Stimulated activated CD4-positive, alpha-beta T cell treated with anti-CD3 and anti-CD28 coated beads, Interleukin-2, amount 100 ng/mL, for 24 hours (primary cell): ENCODE data around the gene PTGIS.
"Not testable (repeated sequence)": the region's sequence is repeated elsewhere in the genome, so short reads cannot be mapped to it uniquely, and the experiment has no call there.

Source experiments
- DNase-seq, 2 donors: peaks; one replicate each; pipeline ENCODE4 v3.0.0-alpha.2; 2020

The PTGIS gene

DNA sequence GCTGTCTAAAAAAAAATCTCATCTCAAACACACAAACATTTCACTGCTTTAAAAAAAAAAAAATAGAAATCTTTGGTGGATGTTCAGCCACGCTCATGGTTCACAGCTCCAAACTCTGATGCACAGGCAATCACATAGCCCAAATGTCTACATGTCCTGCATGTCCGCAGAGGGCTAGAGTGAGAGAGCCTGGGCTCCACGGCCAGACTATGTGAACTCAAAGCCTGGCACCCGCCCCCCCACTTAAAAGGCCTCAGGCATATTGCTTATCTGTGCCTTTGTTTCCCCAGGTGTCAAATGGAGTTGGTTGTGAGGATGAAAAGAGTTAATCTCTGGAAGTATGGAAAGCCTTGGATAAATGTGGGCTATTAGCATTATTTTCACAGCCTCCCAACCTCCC is 10.5 kb upstream of the PTGIS start:
- no peak for DNase-seq

DNA sequence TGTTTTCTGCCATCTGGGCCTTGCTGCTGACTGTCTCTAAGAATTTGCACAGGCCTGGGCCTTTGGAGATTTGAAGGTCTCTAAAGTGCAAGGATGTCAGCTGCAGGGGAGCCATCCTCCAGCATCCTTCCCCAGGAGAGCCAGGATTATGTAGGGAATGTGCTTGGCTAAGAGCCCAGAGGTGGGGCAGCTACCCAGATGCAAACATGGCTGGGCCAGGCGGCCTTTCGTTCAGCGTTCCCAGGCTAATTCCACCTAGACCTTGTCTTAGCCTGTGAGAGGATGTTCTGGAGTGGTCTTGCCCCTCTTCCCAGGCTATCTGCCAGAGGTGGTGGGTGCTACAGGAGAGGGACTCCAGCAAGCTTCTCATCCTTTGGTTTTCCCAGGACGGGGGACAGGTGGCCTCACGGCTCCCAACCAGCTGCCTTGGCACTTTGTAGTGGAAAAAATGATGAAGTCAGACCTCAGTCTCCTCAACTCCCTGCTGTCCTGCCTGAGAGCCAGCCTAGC is 7.7 kb upstream of the PTGIS start:
- DNase-seq, result no peak

DNA sequence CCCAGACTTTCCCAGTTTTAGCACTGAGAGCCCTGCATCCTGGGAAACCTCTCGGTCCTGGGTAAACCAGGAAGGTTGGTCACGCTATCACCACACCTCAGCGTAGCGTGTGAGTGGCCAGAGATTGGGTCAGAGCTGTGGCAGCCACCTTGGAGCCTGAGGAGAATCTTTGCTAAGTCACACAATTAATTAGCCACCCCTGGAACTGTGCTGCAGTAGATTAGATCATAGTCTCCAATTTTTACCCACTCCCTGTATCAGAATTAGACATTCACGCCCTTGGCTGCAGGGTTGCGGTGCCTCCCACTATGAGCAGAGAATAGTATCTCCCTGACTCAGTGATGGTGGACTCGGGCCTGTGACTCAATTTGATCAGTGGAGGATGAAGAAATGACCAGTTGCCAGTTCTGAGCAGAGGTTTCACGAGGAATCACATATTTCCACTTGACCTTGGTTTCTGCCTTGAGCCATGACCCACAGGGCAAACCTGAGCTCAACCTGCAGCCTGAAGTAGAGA is 6.0 kb upstream of the PTGIS start:
- DNase-seq, result no peak

- no peak for DNase-seq
These were observed 4.9 kb upstream of the PTGIS start for GRCh38 chr20:49572857-49573256.

- DNase-seq, result no peak
These were observed 3.6 kb upstream of the PTGIS start for GRCh38 chr20:49571553-49571835.

GRCh38 chr20:49570828-49571552 is 3.1 kb upstream of the PTGIS start:
- DNase-seq, result no peak

DNA sequence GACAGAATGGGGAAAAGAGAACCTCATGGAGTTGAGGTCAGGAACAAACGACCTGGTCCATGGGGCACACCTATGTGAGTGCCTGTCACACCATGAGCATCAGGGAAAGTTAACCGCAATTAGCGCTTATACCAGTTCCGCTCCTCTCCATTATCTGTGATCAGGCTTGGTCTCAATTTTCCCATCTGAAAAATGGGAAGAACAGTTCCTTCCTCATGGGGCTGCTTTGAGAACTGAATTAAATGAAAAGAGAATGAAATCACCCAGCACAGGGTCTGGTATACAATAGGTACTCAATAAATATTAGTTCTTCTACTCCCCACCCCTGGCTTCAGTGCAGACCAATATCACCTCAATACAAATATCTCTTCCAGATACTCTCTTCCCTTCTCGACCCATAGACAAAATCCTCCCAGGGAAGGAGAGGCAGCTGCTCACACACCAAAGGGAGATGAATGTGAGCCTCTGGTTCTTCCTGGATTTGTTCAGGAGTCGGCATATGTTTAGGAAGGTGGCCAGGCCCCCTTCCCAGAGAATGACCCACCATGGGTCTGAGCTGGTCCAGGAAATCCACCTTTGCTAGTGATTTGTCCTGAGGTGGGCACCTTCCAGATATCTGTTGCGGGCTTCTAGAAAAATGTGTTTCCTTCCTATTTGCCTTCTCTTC is 2.4 kb upstream of the PTGIS start:
- DNase-seq, result no peak

DNA sequence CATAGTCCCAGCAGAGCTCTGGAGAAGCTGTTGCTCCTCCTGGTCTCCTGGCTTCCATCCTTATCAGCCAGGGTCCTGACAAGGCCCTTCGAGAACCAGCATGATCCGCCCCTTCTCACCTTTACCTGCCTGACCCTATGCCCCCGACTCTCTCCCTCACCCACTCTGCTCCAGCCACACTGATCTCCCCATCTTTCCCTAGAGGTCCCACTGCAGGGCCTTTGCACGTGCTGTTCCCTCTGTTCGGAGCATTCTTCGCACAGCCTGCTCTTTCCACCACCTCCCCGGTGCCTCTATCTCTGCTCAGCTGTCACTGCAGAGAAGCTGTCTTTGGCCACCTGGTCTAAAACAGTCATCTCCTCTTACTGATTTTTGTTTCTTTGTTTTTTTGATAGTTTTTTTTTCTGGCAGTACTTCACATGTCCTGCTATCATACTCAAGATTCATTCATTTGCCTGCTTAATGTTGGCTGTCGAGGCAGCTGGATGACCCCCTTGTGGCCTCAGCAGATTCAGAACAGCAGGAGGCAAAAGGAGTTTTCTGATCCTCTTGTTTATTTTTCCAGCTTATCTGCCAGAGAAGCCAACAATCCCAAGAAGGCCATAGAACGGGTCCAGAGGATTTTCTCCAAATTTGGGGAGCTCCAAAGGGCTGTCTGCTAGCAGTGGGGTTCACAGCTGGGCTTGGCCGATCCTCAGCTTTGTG is 1.6 kb upstream of the PTGIS start:
- no peak for DNase-seq

GRCh38 chr20:49568278-49569151 is 578 bp upstream of the PTGIS start:
- DNase-seq, result no peak

- no peak for DNase-seq
These were observed 1.3 kb downstream of the PTGIS start for GRCh38 chr20:49566401-49567364.

GRCh38 chr20:49564991-49565390 is 2.9 kb downstream of the PTGIS start:
- not testable (repeated sequence) for DNase-seq

DNA sequence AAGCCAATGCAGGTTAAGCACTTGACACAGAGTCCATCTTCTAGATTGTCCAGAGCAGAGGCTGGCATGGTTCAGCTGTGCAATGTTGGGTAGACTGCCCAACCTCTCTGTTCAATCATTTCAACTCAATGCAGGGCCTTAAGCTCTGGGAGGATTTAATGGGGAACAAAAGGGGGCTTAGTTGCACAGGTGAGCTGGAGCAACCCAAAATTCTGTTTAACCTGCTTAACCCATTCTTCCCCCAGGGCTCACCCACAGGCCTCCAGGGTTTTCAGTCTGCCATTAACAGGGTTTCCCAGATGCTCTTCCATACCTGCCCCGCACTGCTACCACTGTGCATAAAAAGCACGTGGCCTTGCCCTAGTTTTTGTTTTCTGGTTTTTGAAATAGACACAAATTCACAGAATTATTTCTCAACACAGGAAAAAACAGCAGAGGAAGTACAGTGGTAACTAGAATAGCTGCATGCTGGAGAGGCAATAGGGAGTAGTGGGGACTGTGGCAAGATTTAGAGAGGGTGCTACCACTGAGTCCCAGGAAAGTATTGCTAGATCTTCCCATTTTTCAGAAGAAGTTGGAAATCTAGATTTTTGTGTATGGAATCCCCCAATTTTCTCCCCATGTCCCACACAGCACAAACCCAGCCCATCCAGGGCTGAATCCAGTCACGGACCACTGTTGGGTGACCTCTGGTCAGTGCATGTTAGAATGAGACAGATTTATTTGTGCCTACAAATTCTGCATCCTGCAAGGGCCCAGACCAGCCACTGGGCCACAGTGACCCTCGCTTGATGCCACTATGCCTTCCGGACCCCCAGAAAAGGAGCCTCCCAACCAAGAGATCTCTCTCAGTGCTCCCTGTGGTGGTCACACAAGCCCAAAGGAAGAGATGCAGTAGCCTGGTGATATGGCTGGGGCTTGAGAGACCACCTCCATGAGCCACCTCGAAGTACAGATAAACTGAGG is 4.6 kb downstream of the PTGIS start:
- DNase-seq, result no peak

DNA sequence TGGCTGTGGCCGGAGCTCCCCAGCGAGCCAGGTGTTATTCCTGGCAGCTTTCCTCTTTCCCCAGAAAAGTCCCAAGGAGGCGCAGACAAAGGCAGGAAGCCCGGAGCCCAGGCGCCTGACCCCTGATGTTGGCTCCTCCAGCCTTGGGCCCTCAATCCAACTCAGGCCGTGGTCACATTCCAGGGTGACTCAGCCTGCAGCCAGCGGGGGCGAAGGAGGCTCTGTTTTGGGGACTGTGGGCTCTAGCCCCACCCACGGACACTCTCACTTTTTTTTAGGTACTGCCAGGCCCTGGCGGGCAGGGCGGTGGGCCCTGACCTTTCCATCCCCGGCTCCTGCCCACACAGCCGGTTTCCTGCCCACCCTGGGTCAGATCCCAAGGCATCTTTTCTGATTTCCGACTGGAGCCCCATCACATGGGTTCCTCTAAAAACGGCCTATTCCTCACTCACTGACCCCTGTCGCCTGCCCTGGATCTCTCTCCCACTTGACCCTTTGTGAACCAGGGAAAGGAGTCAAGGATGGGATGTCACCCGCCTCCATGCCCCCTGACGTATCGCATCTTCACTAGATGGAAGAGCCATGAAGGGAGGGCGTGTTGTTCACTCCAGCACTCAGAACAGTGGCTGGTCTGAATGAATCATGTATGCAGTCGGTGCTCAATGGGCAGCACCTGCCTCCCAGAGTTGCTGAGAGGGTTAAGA is 5.5 kb downstream of the PTGIS start:
- no peak for DNase-seq

- DNase-seq, result no peak
These were observed 6.1 kb downstream of the PTGIS start for GRCh38 chr20:49561806-49562205.

GRCh38 chr20:49561256-49561655 is 6.7 kb downstream of the PTGIS start:
- no peak for DNase-seq

- DNase-seq, result no peak
These were observed 7.3 kb downstream of the PTGIS start for GRCh38 chr20:49560646-49561045.

- no peak for DNase-seq
These were observed 7.8 kb downstream of the PTGIS start for GRCh38 chr20:49560186-49560585.

GRCh38 chr20:49559411-49560081 is 8.4 kb downstream of the PTGIS start:
- DNase-seq, result no peak

GRCh38 chr20:49558826-49559225 is 9.1 kb downstream of the PTGIS start:
- no peak for DNase-seq
